ENCODE results near the gene CELF1. TPM values are rescaled to one million over a fixed set of nuclear protein-coding genes. Genes with fewer than 3 reads are reported as not detected.
A peak's percentile ranks its signal among the peaks of the same experiment; 100 is the strongest.

CELF1 gene
- total RNA-seq, 1 experiment from 2014 or later = 123 TPM

DNA sequence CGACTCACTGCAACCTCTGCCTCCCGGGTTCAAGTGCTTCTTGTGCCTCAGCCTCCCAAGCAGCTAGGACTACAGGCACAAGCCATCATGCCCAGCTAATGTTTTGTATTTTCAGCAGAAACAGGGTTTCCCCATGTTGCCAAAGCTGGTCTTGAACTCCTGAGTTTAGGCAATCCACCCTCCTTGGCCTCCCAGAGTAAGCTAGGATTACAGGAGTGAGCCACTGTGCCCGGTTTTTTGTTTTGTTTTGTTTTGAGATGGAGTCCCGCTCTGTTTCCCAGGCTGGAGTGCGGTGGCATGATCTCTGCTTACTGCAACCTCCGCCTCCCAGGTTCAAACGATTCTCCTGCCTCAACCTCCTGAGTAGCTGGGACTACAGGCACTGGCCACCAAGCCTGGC, 41.0 kb downstream of the CELF1 start:
- no peak for DNase-seq (ENCODE audit: low spot score)

DNA sequence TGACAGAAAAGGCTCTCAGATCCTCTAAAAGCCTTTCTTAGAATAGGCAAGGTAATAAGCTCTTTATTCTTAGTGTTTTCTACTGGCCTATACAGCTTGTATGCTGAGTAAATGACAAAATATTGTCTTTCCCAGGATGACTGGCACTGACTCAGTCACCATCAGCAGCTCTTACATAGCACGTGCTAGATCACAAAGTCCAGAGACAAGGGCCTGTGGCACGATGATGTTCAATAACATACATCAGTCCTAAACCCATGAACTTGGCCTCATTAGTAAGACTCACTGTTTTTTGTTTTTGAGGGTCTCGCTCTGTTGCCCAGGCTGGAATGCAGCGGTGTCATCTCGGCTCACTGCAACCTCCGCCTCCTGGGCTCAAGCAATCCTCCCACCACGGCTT, 42.7 kb downstream of the CELF1 start:
- no peak for DNase-seq (ENCODE audit: low spot score)

DNA sequence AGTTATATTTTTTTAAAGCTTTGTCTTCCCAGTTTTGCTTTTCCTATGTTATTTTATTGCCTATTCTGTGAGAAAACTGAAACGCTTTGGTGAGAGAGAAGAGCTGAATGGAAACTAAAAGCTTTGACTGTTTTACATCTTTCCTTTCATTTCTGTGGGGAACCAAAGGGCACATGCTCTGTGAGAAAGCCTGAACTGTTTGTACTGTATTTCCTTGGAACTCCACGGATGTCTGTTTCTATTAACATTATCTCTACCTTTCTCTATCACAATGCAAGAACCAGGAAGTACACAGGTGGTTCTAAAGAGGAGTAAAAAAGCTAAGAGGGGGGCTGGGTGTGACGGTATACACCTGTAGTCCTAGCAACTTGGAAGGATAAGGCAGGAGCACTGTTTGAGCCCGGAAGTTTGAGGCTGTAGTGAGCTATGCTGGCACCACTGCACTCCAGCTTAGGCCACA, 43.8 kb downstream of the CELF1 start:
- peak; percentile 54 for DNase-seq (ENCODE audit: low spot score)

DNA sequence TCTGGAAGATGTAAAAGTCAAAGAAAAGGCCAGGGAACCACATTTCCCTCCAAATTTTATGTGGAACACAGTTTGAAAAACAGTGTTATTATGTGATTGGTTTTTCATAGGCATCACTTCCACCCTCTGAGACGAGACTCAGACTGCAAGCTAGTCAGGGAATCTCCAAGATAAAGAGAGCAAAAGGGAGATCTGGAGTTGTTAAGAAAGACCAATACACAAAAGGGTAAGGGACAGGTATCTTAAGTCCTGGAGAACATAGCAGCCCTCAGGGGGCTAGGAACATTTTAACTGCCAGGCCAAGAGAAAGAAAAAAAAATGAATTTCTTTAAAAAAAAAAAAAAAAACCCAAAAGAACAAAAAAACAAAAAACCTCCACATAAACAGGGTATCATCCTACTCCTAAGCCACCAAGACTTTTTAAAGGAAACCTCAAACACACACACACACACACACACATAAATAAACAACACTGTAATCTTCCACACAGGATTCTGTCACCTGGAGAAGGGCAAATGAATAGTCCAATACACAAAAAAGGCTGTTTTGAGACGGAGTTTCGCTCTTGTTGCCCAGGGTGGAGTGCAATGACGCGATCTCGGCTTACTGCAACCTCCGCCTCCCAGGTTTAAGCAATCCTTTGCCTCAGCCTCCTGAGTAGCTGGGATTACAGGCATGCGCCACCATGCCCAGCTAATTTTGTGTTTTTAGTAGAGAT, 44.5 kb downstream of the CELF1 start:
- no peak for DNase-seq (ENCODE audit: low spot score)

DNA sequence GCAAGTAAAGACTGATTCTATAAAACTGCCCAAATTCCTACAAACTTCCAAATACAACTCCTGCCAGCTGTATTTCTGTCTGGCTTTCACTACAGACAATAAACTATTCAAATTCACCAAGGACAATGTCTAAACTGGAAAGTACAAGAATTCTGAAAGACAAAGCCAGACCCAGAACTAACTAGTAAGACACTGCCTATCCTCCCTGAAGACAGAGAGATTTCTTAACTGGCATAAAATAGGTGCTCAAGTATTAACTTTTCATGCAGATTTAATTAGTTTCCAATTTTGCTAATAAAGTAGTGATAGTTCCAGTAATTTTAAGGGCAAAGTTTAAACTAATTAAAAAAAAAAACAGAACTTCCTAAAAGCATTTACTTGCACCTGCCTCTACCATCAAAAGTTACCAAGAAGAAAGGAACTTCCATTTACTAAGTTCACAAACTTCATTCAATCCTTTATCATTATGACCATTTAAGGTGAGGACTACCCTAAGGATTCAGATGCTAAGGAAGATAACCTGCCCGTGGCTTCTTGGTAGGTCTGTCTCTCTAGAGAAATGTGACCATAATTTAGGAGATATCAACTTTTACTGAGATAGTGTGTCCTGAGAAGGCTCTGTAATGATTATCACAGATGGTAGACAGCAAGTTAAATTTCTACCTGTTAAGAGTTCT, 45.2 kb downstream of the CELF1 start:
- DNase-seq (ENCODE audit: low spot score) = no peak

DNA sequence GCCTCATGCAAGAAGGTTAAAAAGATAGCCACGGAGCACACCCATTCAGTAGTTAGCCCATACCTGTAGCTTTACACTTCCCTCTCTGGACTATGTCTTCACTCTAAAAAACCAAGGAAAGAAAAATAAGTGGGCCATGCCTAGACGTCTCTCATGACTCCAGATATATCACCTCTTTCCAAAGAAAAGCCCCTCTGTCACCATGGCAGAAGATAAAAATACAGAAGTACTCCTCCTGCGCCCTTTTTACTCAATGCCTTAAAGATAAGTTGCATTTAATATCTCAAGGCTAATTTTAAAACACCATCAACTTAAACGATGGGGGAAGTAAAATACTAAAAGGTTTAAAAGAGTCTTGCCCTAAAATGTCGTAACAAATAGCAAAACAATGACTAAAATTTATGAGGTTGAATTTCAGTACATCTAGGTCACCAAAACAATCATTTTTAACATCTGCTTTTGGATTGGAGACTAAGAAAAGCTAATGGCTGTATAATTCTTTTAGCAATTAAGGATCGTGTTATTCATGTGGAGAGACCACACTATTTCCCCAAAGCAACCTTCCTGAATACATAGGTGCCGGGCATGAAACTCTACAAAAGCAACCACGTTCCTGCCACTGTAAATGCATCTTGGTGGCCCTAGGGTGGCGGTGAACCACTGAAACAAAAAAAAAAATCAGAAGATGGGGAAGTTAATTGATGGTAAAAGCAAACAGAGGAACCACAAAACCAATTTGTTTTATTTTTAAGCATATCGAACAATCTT, 46.0 kb downstream of the CELF1 start:
- DNase-seq (ENCODE audit: low spot score) = no peak

DNA sequence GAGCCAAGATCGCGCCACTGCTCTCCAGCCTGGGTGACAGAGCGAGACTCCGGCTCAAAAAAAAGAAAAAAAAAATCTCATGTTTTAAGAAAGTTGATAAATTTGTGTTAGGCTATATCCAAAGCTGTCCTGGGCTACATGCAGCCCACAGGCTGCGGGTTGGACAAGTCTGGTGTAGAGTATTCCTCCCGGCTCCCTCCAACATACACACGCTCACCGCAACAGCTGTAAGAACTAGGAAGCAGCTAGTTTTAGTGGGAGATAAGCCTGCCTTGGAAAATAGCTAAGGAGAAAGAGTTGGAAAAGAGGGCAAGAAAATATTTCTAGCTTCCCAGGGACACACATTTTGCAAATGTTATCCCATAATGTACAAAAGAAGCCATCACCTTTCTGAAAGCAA, 46.6 kb downstream of the CELF1 start:
- DNase-seq (ENCODE audit: low spot score) = no peak

DNA sequence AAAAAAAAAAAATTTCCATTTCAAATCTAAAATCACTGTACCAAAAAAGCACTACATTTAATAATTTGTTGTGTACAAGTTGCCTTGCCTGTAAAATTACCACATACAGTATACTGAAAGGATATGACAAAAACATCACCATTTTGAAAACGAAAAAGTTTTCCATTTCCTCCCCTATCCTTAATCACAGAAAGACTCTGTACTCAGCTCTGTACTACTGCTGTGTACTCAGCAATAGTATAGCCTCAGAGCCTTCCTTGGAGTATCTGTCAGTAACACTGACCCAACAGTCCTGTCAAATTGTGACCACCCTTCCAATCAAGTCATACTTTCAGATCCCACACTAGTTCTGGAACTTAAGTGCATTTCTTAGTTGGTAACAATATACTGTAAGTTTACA, 48.0 kb downstream of the CELF1 start:
- no peak for DNase-seq (ENCODE audit: low spot score)

DNA sequence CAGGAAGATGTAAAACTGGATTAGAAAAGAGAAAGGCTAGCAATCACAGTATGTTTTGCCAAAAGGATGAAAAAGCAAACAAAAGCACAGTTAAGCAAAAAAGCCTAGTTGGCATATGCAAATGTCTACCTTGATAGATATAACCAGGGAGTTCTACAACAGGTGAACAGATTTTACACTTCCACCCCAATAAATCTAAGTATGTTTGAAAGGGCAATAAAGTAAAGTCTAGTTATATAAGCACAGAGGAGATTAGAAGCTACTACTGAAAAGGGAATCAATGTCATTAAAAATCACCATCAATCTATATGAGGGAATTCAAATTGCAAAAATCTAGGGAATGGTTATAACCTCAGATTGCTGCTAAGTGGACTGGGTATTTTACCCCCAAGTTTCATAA, 49.7 kb downstream of the CELF1 start:
- no peak for DNase-seq (ENCODE audit: low spot score)

DNA sequence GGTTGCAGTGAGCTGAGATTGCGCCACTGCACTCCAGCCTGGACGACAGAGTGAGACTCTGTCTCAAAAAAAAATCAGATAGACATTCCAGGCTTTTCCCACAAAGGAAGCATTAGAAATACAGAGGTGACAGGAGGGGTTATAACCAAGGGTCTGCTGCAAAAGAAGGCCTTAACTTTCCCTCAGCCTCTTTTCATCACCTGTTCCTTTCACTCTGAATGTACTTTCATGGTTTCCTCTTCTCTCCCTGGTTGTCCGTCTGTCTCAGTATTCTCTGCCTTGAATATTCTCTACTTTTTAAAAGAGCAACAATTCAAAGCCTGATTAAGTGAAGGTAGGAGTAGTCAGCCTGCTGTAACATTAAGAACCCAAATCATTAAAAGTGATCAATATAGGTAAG, 50.2 kb downstream of the CELF1 start:
- DNase-seq (ENCODE audit: low spot score) = no peak

DNA sequence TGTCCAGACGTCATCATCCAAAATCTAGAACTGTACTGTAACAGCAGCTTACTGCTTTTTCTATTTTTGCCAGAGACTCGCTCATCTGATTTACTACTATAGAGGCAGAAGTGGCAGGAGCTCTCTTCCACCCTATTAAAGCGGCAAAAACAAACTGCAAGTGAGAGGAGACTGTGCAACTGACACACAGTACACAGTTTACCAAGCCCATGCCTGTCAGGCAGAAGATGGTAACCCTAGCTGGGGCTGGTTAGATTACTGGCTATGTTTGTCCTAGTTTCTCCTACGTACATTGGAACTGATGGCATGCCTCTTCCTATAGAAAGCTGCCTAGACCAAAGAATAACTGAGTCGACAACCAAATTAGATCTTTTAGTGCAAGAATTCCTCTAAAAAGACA, 51.8 kb downstream of the CELF1 start:
- DNase-seq (ENCODE audit: low spot score) = no peak

DNA sequence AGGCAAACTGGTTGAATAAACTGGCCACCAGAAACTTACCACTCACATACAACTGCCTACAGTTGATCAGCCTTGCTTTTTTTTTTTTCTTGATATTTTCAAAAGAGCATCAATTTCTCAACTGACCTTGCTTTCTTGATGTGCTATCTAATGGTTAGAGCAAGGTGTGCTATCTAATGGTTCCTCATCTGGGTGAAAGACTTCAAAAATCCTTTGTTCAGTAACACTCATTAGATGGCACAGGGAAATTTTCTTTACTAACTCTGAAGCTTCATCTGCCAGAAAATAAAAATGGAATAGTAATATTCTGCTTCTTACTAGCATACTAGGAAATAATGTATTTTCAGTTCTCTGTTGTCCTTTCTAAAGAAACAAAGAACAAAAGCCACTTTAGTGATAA, 52.8 kb downstream of the CELF1 start:
- DNase-seq (ENCODE audit: low spot score) = no peak

DNA sequence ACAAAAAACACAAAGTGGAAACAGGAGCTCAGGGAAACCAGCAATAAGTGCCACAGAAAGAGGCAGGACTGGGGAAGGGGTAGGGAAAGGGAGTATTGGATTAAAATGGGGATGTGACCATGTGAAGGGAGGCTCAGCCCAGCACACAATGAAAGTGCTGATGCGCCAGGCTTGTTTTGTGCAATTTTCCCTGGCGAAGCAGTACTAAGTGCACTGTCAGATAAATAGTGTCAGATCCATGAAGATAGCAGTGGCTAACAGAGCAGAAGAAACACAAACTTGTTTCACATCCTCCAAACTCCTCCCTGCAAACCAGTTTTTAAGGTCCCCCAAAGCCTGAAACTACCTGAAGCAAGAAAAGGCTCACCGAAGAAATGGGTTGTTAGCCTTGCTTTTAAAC, 53.3 kb downstream of the CELF1 start:
- DNase-seq (ENCODE audit: low spot score) = no peak

DNA sequence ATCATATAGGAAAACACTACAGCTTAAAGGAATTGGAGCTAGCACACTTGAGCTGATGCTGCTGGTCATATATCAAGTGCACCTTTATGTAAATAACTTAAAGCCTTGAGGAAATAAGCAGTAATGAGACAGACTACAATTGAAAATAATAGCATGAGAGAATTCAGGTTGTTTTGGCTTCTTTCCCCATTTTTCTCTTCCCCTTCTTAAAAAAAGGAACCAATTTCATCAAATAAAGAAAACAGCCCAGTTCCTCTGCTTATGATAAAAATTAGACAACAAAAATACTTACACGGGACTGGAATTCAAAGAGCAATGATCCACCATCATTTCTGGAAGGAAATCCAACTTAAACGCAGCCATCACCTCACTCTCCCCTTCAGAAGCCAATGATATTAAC, 53.8 kb downstream of the CELF1 start:
- DNase-seq (ENCODE audit: low spot score) = no peak

DNA sequence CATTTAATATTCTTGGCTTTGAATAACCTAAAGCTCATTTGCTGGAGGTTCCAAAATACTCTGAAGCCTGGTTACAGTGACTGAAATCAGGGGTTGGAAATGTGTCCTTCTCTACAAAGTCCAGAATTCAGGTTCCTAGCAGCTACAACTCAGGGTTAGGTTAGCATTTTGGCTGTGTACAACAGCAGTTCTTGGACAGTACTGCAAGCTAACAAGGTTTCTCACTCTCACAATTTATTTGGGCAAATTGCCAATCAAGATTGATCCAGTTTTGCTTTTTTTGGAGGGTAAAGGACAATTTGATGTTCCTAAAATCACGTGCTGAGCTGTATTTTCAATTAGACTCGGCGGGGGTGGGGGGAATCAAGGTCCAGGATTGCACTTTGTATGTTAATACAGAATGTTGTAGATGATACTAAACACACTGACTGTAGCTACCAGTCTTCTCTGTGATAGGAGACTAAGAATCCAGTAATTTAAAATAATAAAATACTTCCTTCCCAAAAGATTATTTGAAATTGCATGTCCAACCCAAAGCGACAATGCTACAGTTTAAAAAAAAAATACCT, 54.3 kb downstream of the CELF1 start:
- no peak for DNase-seq (ENCODE audit: low spot score)

DNA sequence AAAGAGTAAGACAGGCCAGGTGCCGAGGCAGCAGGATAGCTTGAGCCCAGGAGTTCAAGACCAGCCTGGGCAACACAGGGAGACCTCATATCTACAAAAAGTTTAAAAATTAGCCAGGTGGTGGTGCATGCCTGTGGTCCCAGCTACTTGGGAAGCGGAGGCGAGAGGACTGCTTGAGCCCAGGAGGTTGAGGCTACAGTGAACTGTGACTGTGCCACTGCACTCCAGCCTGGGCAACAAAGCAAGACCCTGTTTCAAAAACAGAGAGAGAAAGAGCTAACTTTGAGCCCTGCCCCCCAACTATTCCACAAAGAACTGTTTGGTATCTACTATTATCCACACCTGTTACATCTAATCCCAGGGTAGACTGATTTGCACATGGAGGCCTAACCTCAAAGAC, 54.8 kb downstream of the CELF1 start:
- DNase-seq (ENCODE audit: low spot score) = no peak

DNA sequence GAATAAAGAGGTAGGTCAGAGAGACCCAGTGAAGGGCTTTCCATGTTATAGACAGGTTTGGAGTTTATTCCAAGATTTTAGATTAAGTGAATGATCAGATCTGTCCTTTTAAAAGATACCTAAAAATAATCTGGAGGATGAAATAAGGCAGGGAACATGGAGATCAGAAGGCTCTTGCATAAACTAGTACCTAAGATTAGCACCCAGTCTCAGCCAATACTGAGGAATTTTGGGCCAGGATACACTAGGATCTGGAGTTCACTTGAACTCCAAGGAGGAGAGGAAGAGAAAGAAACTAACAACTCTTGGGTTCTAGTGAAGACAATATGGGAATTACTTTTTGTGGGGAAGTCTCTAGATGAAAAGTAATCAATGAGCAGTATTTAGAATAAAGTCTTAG, 56.1 kb downstream of the CELF1 start:
- DNase-seq (ENCODE audit: low spot score) = no peak

DNA sequence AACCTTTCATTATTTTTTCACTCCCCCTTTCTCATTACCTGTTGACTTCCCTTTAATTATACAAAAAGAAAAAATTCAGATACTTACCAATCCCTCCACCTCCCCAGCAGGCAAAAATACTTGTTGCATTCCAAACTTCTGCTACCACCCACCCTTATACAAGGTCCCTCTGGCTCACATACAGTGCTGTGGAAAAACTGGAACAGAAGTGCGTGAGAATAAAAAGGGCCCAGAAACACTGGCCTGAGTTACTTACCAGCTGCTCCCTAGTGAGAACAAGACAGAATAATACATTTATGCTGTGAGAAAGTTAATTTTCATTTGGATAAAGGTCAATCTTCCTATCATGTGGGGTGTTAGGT, 57.1 kb downstream of the CELF1 start:
- DNase-seq (ENCODE audit: low spot score) = no peak

DNA sequence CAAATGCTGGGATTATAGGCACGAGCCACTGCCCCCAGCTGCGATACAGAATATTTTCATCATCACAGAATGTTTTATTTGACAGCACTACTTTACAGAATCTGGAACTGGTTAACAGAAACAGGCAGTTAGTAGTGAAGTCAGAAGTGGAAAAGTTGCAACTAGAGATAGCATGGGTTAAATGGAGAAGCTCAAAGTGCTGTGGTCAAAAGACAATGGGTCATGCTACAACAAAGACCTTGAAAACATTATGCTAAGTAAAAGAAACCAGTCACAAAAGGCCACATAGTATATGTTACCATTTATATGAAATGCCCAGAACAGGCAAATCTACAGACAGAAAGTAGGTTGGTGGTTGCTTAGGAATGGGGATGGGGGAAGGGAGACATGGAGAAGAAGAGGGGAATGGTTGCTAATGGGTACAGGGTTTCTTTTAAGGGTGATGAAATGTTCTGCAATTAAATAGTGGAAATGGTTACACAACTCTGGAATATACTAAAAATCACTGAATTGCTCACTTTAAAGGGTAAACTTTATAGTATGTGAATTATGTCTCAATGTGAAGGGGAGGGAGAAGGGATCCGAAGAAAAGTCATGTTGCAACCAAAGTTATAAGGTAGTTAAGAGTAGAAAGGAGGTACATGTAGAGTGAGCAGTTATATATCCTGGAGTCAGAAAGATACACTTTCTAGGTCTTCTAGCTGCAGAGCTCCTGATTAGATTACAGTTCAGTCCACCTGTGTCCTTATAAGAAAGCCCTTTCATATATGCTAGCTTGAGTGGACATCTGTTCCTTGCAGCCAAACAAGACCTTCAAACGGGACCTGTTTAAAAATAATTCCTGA, 57.7 kb downstream of the CELF1 start:
- DNase-seq (ENCODE audit: low spot score) = no peak

DNA sequence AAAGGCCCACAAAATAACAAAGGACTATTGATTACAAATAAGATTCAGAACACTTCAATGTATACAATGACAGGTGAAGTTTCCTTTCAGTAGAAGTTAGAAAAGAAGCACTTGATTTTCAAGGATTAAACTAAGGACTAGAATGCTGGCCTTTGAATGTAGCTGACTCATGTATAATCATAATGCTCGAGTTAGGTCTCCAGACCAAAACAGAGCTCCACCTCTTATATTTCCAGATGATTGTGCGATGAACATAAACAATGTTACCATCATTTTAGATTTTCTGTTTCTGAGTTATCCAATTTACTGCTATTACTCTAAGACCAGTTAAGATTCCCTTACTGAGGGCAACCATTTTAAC, 63.6 kb downstream of the CELF1 start:
- no peak for DNase-seq (ENCODE audit: low spot score)

DNA sequence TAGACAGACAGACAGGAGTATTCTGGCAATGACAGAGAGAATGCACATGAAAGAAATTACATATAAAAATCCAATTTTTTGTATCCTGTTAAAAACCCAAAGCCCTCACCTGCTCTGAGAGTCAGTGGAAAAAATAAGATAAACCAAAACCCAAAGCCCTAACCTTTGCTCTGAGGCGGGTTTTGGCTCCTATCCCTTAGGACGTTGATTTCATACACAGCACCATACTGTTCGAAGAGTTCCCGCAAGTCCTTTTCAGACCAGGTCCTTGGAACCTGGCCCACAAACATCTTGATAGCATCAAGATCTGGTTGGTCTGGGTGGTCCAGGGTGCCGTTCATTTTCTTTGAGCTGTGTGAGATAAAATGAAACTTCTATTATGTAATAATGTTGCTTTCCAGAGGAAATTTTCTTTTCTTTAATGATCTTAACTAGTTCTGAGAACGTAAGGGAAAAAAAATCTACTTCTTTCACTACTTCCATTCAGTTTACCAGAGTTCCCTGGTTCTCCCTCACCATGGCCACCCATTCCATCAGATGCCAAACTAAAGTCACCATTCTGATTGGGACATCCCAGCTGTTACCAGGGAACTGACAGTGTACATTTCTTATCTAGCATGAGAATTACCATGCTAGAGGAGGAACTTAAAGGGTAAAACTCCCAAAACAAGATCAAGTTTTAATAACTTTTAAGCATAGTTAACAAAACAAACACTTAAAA, 64.1 kb downstream of the CELF1 start:
- DNase-seq (ENCODE audit: low spot score) = peak; percentile 22
